Naive thymus-derived CD4-positive, alpha-beta T cell (primary cell): ENCODE measurements around the gene KRTAP12-3. TPM values are rescaled to one million over a fixed set of nuclear protein-coding genes. Genes with fewer than 3 reads are reported as not detected.
"Not testable (repeated sequence)": the region's sequence is repeated elsewhere in the genome, so short reads cannot be mapped to it uniquely, and the experiment has no call there.

Source experiments
- ATAC-seq: fragments of 150-1000 bp; cut with Tn5 transposase; 2 replicates; pipeline ENCODE4 v1.10.0; 2021; ENCODE audit warnings: mild to moderate bottlenecking, moderate library complexity
- CTCF ChIA-PET: fragments of 350-600 bp; sonication (Branson Sonifier 250); formaldehyde crosslinking; loops from one replicate; lab custom pipeline; 2021; ENCODE audit warnings: antibody characterized with exemption; lab: Charles Lee
- POLR2A ChIA-PET: fragments of 350-600 bp; sonication (Branson Sonifier 250); formaldehyde crosslinking; loops from one replicate; lab custom pipeline; 2021; ENCODE audit warnings: antibody characterized with exemption, inconsistent platforms; lab: Charles Lee
- DNase-seq, 9 donors: peaks; one replicate each; pipeline versions ENCODE4 v3.0.0 to v3.0.0-alpha.2; 2020 to 2022; ENCODE audit warnings: mixed read lengths in 1 of 9
- H3K27ac ChIP-seq: one replicate; pipeline ENCODE4 v1.7.0; 2013; ENCODE audit warnings: mild to moderate bottlenecking, low read depth, low read length, moderate library complexity
- H3K27me3 ChIP-seq, 2 donors: one replicate each; pipeline ENCODE4 v1.7.0; 2013; ENCODE audit warnings: low read length in 2 of 2, mild to moderate bottlenecking in 2 of 2, moderate library complexity in 2 of 2; ENCODE audit not compliant: control insufficient read depth in 2 of 2, insufficient read depth in 2 of 2
- H3K36me3 ChIP-seq, 3 experiments: 1 replicate in 2 of 3; 2 replicates in 1 of 3; pipeline ENCODE4 v1.7.0; 2013; ENCODE audit warnings: low read length in 3 of 3, mild to moderate bottlenecking in 3 of 3, moderate library complexity in 1 of 3; ENCODE audit not compliant: insufficient read depth in 3 of 3, control insufficient read depth in 2 of 3
- H3K4me1 ChIP-seq, 2 donors: one replicate each; pipeline ENCODE4 v1.7.0; 2013; ENCODE audit warnings: low read length in 2 of 2, mild to moderate bottlenecking in 2 of 2, moderate library complexity in 1 of 2; ENCODE audit not compliant: control insufficient read depth in 2 of 2, insufficient read depth in 2 of 2
- H3K4me3 ChIP-seq: 2 replicates; pipeline ENCODE4 v1.7.0; 2013; ENCODE audit warnings: mild to moderate bottlenecking, low read length
- H3K9me3 ChIP-seq, 3 experiments: 1 replicate in 2 of 3; 2 replicates in 1 of 3; pipeline ENCODE4 v1.7.0; 2013; ENCODE audit warnings: low read length in 3 of 3; ENCODE audit not compliant: control insufficient read depth in 2 of 3
- H3K27ac Mint-ChIP-seq, 9 donors: one replicate each; pipeline ENCODE4 v1.8.0; 2020 to 2022; ENCODE audit warnings: mixed read lengths in 9 of 9, mild to moderate bottlenecking in 8 of 9, moderate library complexity in 5 of 9, inconsistent platforms in 2 of 9
- H3K27me3 Mint-ChIP-seq, 5 donors: one replicate each; pipeline ENCODE4 v1.8.0; 2021 to 2022; ENCODE audit warnings: mixed read lengths in 5 of 5, mild to moderate bottlenecking in 1 of 5
- H3K36me3 Mint-ChIP-seq, 5 donors: one replicate each; pipeline ENCODE4 v1.8.0; 2020 to 2022; ENCODE audit warnings: mixed read lengths in 5 of 5, mild to moderate bottlenecking in 3 of 5, inconsistent platforms in 1 of 5
- H3K4me1 Mint-ChIP-seq, 7 donors: one replicate each; pipeline ENCODE4 v1.8.0; 2020 to 2022; ENCODE audit warnings: mixed read lengths in 7 of 7, mild to moderate bottlenecking in 3 of 7, inconsistent platforms in 1 of 7
- H3K4me3 Mint-ChIP-seq, 10 donors: one replicate each; pipeline ENCODE4 v1.8.0; 2020 to 2022; ENCODE audit warnings: mild to moderate bottlenecking in 10 of 10, mixed read lengths in 10 of 10, moderate library complexity in 6 of 10, inconsistent platforms in 2 of 10
- H3K9me3 Mint-ChIP-seq, 11 donors: one replicate each; pipeline ENCODE4 v1.8.0; 2020 to 2022; ENCODE audit warnings: mixed read lengths in 11 of 11, mild to moderate bottlenecking in 4 of 11, inconsistent platforms in 1 of 11, moderate library complexity in 1 of 11
- intact Hi-C, 2 donors: fragments of 100-400 bp; cut with micrococcal nuclease; formaldehyde crosslinking; loops; one replicate each; pipeline ENCODE4 v1.15.1; 2023
- polyA plus RNA-seq, 2 donors: library from polyadenylated mRNA; unstranded; fragments of 300-500 nt; fragmentation: Illumina TruSeq; gene quantifications; one replicate each; pipeline ENCODE4 v1.2.3, GENCODE V29; 2021
- total RNA-seq, 6 experiments: library from RNA in 5 of 6; stranded (reverse) in 5 of 6; gene quantifications; 1 replicate in 5 of 6; 2 replicates in 1 of 6; pipeline ENCODE4 v1.2.3 and lab custom pipeline; 2021 to 2026

KRTAP12-3 gene
- total and polyA plus RNA-seq, 7 experiments from 2014 or later: 1.1 TPM; not detected in 6

- peaks cover 2 to 38% (median 23%) of the 10 kb centered on the region in 7 donors for H3K4me1 Mint-ChIP-seq
- H3K27ac Mint-ChIP-seq: peak overlapping the region in 2 of 9 donors; percentile 25 to 41
Observed at GRCh38 chr21:44695184-44695583, 37.5 kb downstream of the KRTAP12-3 start.

GRCh38 chr21:44695641-44696040, 37.9 kb downstream of the KRTAP12-3 start:
- Histone ChIP-seq H3K36me3 (no peaks in the 10 kb centered on the region), H3K27ac (no peak overlapping the region), H3K9me3 (no peaks in the 10 kb centered on the region), H3K4me3 (no peak overlapping the region), H3K4me1 (no peaks in the 10 kb centered on the region), H3K27me3 (peaks cover 0 to 2% of the 10 kb centered on the region in 2 donors)
- no peak for DNase-seq
- Mint-ChIP-seq H3K4me1 (peaks cover 2 to 38% (median 23%) of the 10 kb centered on the region in 7 donors), H3K27me3 (peaks cover 29 to 72% (median 35%) of the 10 kb centered on the region in 5 donors), H3K27ac (peak overlapping the region in 1 of 9 donors; percentile 82), H3K9me3 (peaks cover 0 to 19% (median 8%) of the 10 kb centered on the region in 11 donors), H3K36me3 (peaks cover 0 to 9% (median 3%) of the 10 kb centered on the region in 5 donors), H3K4me3 (no peak overlapping the region)
- POLR2A ChIA-PET: no interaction called here
- intact Hi-C loops: loop anchor here in 1 of 2 donors (10.0 kb wide), 1 partner anchor 151 kb away; the partner anchor contains the start of gene KRTAP10-1
- ATAC-seq: no peak
- CTCF ChIA-PET: no interaction called here

More at GRCh38 chr21:44695184-44695583, 37.5 kb downstream of the KRTAP12-3 start:
- peaks cover 27 to 72% (median 34%) of the 10 kb centered on the region in 5 donors for H3K27me3 Mint-ChIP-seq
- ChIA-PET POLR2A (no interaction called here), CTCF (no interaction called here)
- H3K9me3 Mint-ChIP-seq: peaks cover 0 to 19% (median 8%) of the 10 kb centered on the region in 11 donors
- intact Hi-C loops: loop anchor here in 1 of 2 donors (10.0 kb wide), 1 partner anchor 150 kb away; the partner anchor contains the start of gene KRTAP10-1
- peaks cover 0 to 9% (median 3%) of the 10 kb centered on the region in 5 donors for H3K36me3 Mint-ChIP-seq
- H3K9me3 ChIP-seq: no peaks in the 10 kb centered on the region
- DNase-seq (no peak), ATAC-seq (no peak)
- H3K36me3 ChIP-seq: no peaks in the 10 kb centered on the region
- H3K27ac ChIP-seq: no peak overlapping the region
- no peak overlapping the region for H3K4me3 ChIP-seq
- peak overlapping the region in 1 of 10 donors; percentile 25 for H3K4me3 Mint-ChIP-seq
- H3K27me3 ChIP-seq: peaks cover 0 to 2% of the 10 kb centered on the region in 2 donors
- H3K4me1 ChIP-seq: no peaks in the 10 kb centered on the region

GRCh38 chr21:44696572-44696971, 38.8 kb downstream of the KRTAP12-3 start:
- CTCF ChIA-PET: interaction anchor here (0.5 to 0.6 kb wide), 2 partner anchors 363 to 733 kb away, joined by 3 read pairs; no protein-coding TSS in a partner anchor

GRCh38 chr21:44697172-44697810, 39.6 kb downstream of the KRTAP12-3 start, which contains the start of gene KRTAP10-12:
TSS of gene KRTAP10-12 (plus strand) at chr21:44697172. CDS start at chr21:44697202, 30 bp downstream.
- CTCF ChIA-PET: interaction anchor here (0.7 kb wide), 1 partner anchor 187 kb away, joined by 4 read pairs; no protein-coding TSS in a partner anchor
- Mint-ChIP-seq H3K9me3 (peaks cover 0 to 13% (median 9%) of the 10 kb centered on the region in 11 donors), H3K27me3 (peaks cover 45 to 73% (median 48%) of the 10 kb centered on the region in 5 donors), H3K27ac (peak within 1 kb of the TSS in 4 of 9 donors; percentile 24 to 82 (median 44)), H3K4me3 (peak within 1 kb of the TSS in 1 of 10 donors; percentile 42), H3K4me1 (peaks cover 2 to 24% (median 12%) of the 10 kb centered on the region in 7 donors)
- H3K36me3 Mint-ChIP-seq, H3K27ac ChIP-seq, ATAC-seq, H3K36me3 ChIP-seq, H3K4me1 ChIP-seq, DNase-seq, H3K4me3 ChIP-seq, H3K27me3 ChIP-seq, H3K9me3 ChIP-seq: not testable (repeated sequence)
- POLR2A ChIA-PET: interaction anchor here (1.1 kb wide), 1 partner anchor 79 kb away, joined by 4 read pairs; no protein-coding TSS in a partner anchor
- intact Hi-C loops: loop anchor here in 1 of 2 donors (10.0 kb wide), 1 partner anchor 152 kb away; the partner anchor contains the start of gene KRTAP10-1

More at GRCh38 chr21:44696572-44696971, 38.8 kb downstream of the KRTAP12-3 start:
- Histone ChIP-seq H3K4me1 (no peaks in the 10 kb centered on the region), H3K4me3 (no peak overlapping the region), H3K9me3 (no peaks in the 10 kb centered on the region), H3K27me3 (peaks cover 0 to 2% of the 10 kb centered on the region in 2 donors), H3K36me3 (no peaks in the 10 kb centered on the region), H3K27ac (no peak overlapping the region)
- H3K27me3 Mint-ChIP-seq: peaks cover 38 to 73% (median 43%) of the 10 kb centered on the region in 5 donors
- ATAC-seq (no peak), DNase-seq (no peak)
- no peak overlapping the region for H3K4me3 Mint-ChIP-seq
- intact Hi-C loops: loop anchor here in 1 of 2 donors (10.0 kb wide), 1 partner anchor 152 kb away; the partner anchor contains the start of gene KRTAP10-1
- H3K4me1 Mint-ChIP-seq: peaks cover 2 to 31% (median 16%) of the 10 kb centered on the region in 7 donors
- H3K9me3 Mint-ChIP-seq: peaks cover 0 to 19% (median 8%) of the 10 kb centered on the region in 11 donors
- POLR2A ChIA-PET: interaction anchor here (1.1 kb wide), 1 partner anchor 78 kb away, joined by 4 read pairs; no protein-coding TSS in a partner anchor
- H3K36me3 Mint-ChIP-seq: peaks cover 0 to 9% (median 3%) of the 10 kb centered on the region in 5 donors
- peak overlapping the region in 1 of 9 donors; percentile 24 for H3K27ac Mint-ChIP-seq

- Mint-ChIP-seq H3K4me1 (peaks cover 2 to 21% (median 12%) of the 10 kb centered on the region in 7 donors), H3K36me3 (peaks cover 0 to 4% (median 0%) of the 10 kb centered on the region in 5 donors), H3K4me3 (peak overlapping the region in 1 of 10 donors; percentile 42), H3K27me3 (peaks cover 53 to 73% (median 54%) of the 10 kb centered on the region in 5 donors), H3K9me3 (peaks cover 0 to 7% (median 4%) of the 10 kb centered on the region in 11 donors), H3K27ac (peak overlapping the region in 1 of 9 donors; percentile 36)
- intact Hi-C loops: loop anchor here in 1 of 2 donors (10.0 kb wide), 1 partner anchor 153 kb away; the partner anchor contains the start of gene KRTAP10-1
- CTCF ChIA-PET: no interaction called here
- no peaks in the 10 kb centered on the region for H3K9me3 ChIP-seq
- POLR2A ChIA-PET: no interaction called here
- H3K4me3 ChIP-seq: no peak overlapping the region
- no peaks in the 10 kb centered on the region for H3K4me1 ChIP-seq
- H3K27ac ChIP-seq: no peak overlapping the region
- ATAC-seq (no peak), DNase-seq (no peak)
- H3K27me3 ChIP-seq: peaks cover 0 to 3% of the 10 kb centered on the region in 2 donors
- H3K36me3 ChIP-seq: no peaks in the 10 kb centered on the region
Observed at GRCh38 chr21:44697811-44698734, 40.3 kb downstream of the KRTAP12-3 start.
